Keratinocyte (primary cell): ENCODE measurements around the gene MIER2. TPM values are rescaled to one million over a fixed set of nuclear protein-coding genes. Genes with fewer than 3 reads are reported as not detected.

Source experiments
- DNase-seq: peaks from one replicate; pipeline ENCODE4 v3.0.0-alpha.2; 2011; ENCODE audit warnings: low read depth, missing footprints, low spot score
- FAIRE-seq: peaks from 2 replicates; lab custom pipeline; 2011; peaks lifted over from hg19 to GRCh38; lab: Jason Lieb, UNC
- H2AFZ ChIP-seq: 2 replicates; pipeline ENCODE4 v1.6.0; 2012; ENCODE audit warnings: low read length, control low read depth, inconsistent platforms; ENCODE audit not compliant: control insufficient read depth
- H3K27ac ChIP-seq: 2 replicates; pipeline ENCODE4 v1.5.1; 2011; ENCODE audit warnings: low read length; ENCODE audit not compliant: control insufficient read depth, insufficient read depth
- H3K27me3 ChIP-seq: 3 replicates; pipeline ENCODE4 v1.6.0; 2011; ENCODE audit warnings: low read length; ENCODE audit not compliant: control insufficient read depth, insufficient read depth; ENCODE audit errors: extremely low read depth
- H3K36me3 ChIP-seq, 2 experiments: 2 replicates in 1 of 2; 3 replicates in 1 of 2; pipeline ENCODE4 v1.5.1; 2011; ENCODE audit warnings: low read length in 2 of 2, mild to moderate bottlenecking in 1 of 2; ENCODE audit not compliant: control insufficient read depth in 2 of 2, insufficient read depth in 2 of 2; ENCODE audit errors: extremely low read depth in 1 of 2
- H3K4me1 ChIP-seq: 3 replicates; pipeline ENCODE4 v1.5.1; 2011; ENCODE audit warnings: low read length; ENCODE audit not compliant: control insufficient read depth, insufficient read depth; ENCODE audit errors: extremely low read depth
- H3K4me2 ChIP-seq: 3 replicates; pipeline ENCODE4 v1.6.0; 2011; ENCODE audit warnings: low read depth, low read length; ENCODE audit not compliant: control insufficient read depth, insufficient read depth; ENCODE audit errors: extremely low read depth
- H3K4me3 ChIP-seq, 3 experiments: fragments of 200-600 bp in 1 of 3; sonication (generic) in 1 of 3; 2 replicates in 2 of 3; 3 replicates in 1 of 3; pipeline ENCODE4 v1.5.1; 2011 to 2016; ENCODE audit warnings: low read length in 3 of 3, mild to moderate bottlenecking in 3 of 3, control low read depth in 2 of 3, inconsistent platforms in 1 of 3, low read depth in 1 of 3, mixed read lengths in 1 of 3, mixed run types in 1 of 3, moderate library complexity in 1 of 3; ENCODE audit not compliant: control insufficient read depth in 2 of 3, insufficient read depth in 2 of 3; ENCODE audit errors: extremely low read depth in 1 of 3
- H3K79me2 ChIP-seq: 2 replicates; pipeline ENCODE4 v1.6.0; 2012; ENCODE audit warnings: low read length; ENCODE audit not compliant: control insufficient read depth, insufficient read depth
- H3K9ac ChIP-seq: 3 replicates; pipeline ENCODE4 v1.6.0; 2011; ENCODE audit warnings: low read length; ENCODE audit not compliant: control insufficient read depth, insufficient read depth; ENCODE audit errors: extremely low read depth
- H3K9me1 ChIP-seq: 3 replicates; pipeline ENCODE4 v1.6.0; 2011; ENCODE audit warnings: low read length; ENCODE audit not compliant: control insufficient read depth, insufficient read depth; ENCODE audit errors: extremely low read depth
- H3K9me3 ChIP-seq: 2 replicates; pipeline ENCODE4 v1.5.1; 2012; ENCODE audit warnings: low read depth, low read length; ENCODE audit not compliant: control insufficient read depth
- H4K20me1 ChIP-seq: 3 replicates; pipeline ENCODE4 v1.6.0; 2011; ENCODE audit warnings: low read length; ENCODE audit not compliant: control insufficient read depth, insufficient read depth; ENCODE audit errors: extremely low read depth
- EZH2 ChIP-seq: IDR thresholded peaks from one replicate; pipeline ENCODE4 v1.6.1; 2012; ENCODE audit warnings: inconsistent platforms, mild to moderate bottlenecking, low read length, moderate library complexity
- dilution Hi-C: fragments of 300-500 bp; cut with MboI; formaldehyde crosslinking; loops from one replicate; pipeline ENCODE4 v1.7.0; 2020; ENCODE audit warnings: low sequenced_read_pairs; ENCODE audit not compliant: extremely low pct_ligation_motif_present
- polyA plus RNA-seq, 5 experiments: library from polyadenylated mRNA; depleted of rRNA in 3 of 5; stranded (reverse) in 3 of 5; stranded (forward) in 1 of 5; unstranded in 1 of 5; fragments of >200 nt; gene quantifications; 1 replicate in 1 of 5; 2 replicates in 3 of 5; 3 replicates in 1 of 5; pipeline versions ENCODE4 v1.2.1 to v1.2.3, GENCODE V29; 2011 to 2012; ENCODE audit warnings: missing spikeins in 2 of 5, low read depth in 1 of 5, low replicate concordance in 1 of 5
- TF ChIP-seq, protein P1 (sequence below), 3 experiments: IDR thresholded peaks in 1 of 3; conservative IDR thresholded peaks in 1 of 3; optimal IDR thresholded peaks in 1 of 3; 2 replicates in 2 of 3; 3 replicates in 1 of 3; pipeline versions ENCODE3 to v1.5.1; 2011; ENCODE audit warnings: low read length in 3 of 3, mild to moderate bottlenecking in 3 of 3, moderate library complexity in 2 of 3, control low read depth in 1 of 3, inconsistent platforms in 1 of 3; ENCODE audit not compliant: insufficient read depth in 2 of 3; ENCODE audit errors: extremely low read depth in 1 of 3

The MIER2 gene
- polyA plus RNA-seq, 1 donor (not counting 4 experiments of a cell fraction or from before 2014, with no cell fraction given): 16.3 TPM

DNA sequence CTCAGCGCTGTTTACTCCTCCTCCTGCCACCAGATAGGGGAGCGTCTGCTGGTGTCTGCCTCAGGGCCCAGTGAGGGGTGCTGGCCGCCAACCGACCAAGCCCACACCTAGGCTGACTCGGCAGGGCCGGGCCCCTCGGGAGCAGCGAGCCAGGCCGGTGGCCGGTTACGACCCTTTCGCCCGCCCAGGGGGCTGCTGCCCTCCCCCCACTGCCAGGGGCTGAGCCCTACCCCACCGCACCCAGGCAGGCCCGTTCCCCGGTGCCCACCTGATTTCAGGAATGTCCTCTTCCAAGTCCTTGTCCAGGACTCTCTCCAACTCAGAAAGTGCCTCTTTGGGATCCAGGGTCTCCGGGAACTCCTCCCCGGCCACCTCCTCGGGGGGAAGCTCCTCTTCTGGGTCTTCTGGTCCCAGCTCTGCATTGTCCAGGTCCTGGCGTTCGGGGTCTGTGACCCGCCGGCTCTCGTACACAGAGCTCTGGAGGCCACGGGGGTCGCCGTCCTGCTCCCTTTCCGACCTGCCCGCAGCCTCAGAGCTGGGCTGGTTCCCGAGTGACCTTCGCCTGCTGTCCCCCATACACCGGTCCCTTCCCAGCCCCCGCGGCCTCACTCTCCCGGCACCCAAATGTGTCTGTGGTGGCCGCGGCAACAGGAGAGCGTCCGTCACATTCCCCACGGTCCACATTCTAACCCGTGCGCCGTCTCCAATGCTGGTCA lies 31.0 kb upstream of the MIER2 start:
- no peak overlapping the region for H2AFZ ChIP-seq
- no peak for DNase-seq
- H3K9me3 ChIP-seq: no peaks in the 10 kb centered on the region
- dilution Hi-C loops: no loop called here
- no peaks in the 10 kb centered on the region for H3K9me1 ChIP-seq
- no peak overlapping the region for H3K9ac ChIP-seq
- H3K4me1 ChIP-seq: peaks cover 17% of the 10 kb centered on the region
- no peaks in the 10 kb centered on the region for H3K79me2 ChIP-seq
- H3K27ac ChIP-seq: no peak overlapping the region
- no peaks in the 10 kb centered on the region for H3K36me3 ChIP-seq
- TF ChIP-seq, protein P1, sequence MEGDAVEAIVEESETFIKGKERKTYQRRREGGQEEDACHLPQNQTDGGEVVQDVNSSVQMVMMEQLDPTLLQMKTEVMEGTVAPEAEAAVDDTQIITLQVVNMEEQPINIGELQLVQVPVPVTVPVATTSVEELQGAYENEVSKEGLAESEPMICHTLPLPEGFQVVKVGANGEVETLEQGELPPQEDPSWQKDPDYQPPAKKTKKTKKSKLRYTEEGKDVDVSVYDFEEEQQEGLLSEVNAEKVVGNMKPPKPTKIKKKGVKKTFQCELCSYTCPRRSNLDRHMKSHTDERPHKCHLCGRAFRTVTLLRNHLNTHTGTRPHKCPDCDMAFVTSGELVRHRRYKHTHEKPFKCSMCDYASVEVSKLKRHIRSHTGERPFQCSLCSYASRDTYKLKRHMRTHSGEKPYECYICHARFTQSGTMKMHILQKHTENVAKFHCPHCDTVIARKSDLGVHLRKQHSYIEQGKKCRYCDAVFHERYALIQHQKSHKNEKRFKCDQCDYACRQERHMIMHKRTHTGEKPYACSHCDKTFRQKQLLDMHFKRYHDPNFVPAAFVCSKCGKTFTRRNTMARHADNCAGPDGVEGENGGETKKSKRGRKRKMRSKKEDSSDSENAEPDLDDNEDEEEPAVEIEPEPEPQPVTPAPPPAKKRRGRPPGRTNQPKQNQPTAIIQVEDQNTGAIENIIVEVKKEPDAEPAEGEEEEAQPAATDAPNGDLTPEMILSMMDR (optimal IDR thresholded peaks at IDR 0.05 in 1 of 3, IDR thresholded peaks at IDR 0.05 in 1 of 3, conservative IDR thresholded peaks at IDR 0.05 in 1 of 3; ENCODE audit: extremely low read depth in 1 of 3, insufficient read depth in 2 of 3, low read length in 3 of 3): no peak
- no peak for FAIRE-seq
- H3K4me3 ChIP-seq: no peak overlapping the region
- H3K27me3 ChIP-seq: peaks cover 31% of the 10 kb centered on the region
- H4K20me1 ChIP-seq: no peaks in the 10 kb centered on the region
- no peak overlapping the region for H3K4me2 ChIP-seq

DNA sequence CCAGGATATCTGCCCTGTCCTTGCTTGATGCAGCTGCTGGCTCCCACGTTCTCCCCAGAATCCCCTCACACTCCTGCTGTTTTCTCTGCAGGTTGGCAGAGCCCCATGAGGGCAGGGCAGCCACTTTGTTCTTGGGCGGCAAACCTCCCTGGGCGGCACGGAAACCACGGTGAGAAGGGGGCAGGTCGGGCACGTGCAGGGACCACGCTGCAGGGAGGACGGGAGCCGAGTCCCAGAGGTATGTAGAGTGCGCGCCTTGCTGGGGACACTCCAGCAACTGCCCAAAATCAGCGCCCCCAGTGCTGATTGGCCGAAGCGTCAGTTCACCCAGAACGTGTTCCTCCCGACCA lies 30.3 kb upstream of the MIER2 start:
- Histone ChIP-seq H3K9me1 (no peaks in the 10 kb centered on the region), H3K9me3 (no peaks in the 10 kb centered on the region), H3K36me3 (no peaks in the 10 kb centered on the region), H4K20me1 (no peaks in the 10 kb centered on the region), H3K4me3 (no peak overlapping the region), H3K27me3 (peaks cover 31% of the 10 kb centered on the region), H3K4me1 (peaks cover 17% of the 10 kb centered on the region), H2AFZ (no peak overlapping the region), H3K79me2 (no peaks in the 10 kb centered on the region), H3K27ac (no peak overlapping the region), H3K4me2 (peak overlapping the region; percentile 51), H3K9ac (no peak overlapping the region)
- dilution Hi-C loops: no loop called here
- DNase-seq (no peak), FAIRE-seq (no peak)
- TF ChIP-seq, protein P1 (optimal IDR thresholded peaks at IDR 0.05 in 1 of 3, IDR thresholded peaks at IDR 0.05 in 1 of 3, conservative IDR thresholded peaks at IDR 0.05 in 1 of 3; ENCODE audit: extremely low read depth in 1 of 3, insufficient read depth in 2 of 3, low read length in 3 of 3): no peak
- TF ChIP-seq EZH2: no peak
